WTC11 (cell line): ENCODE data around the gene PPP1R26.

Experiments
- ELF4 ChIP-seq: sonication (generic); formaldehyde crosslinking; IDR thresholded peaks from 2 replicates; pipeline ENCODE4 v1.8.1; 2022; ENCODE audit warnings: low read depth, mild to moderate bottlenecking, moderate library complexity, missing genetic modification reagents
- IRF1 ChIP-seq: sonication (generic); formaldehyde crosslinking; IDR thresholded peaks from 2 replicates; pipeline ENCODE4 v1.8.0; 2023; ENCODE audit warnings: missing genetic modification reagents
- SOX15 ChIP-seq: fragments of 250-450 bp; sonication (Bioruptor Pico); IDR thresholded peaks from 2 replicates; pipeline ENCODE4 v1.9.0; 2021; ENCODE audit warnings: mild to moderate bottlenecking
- SP1 ChIP-seq: sonication (generic); formaldehyde crosslinking; conservative IDR thresholded peaks from 2 replicates; pipeline ENCODE4 v1.8.1; 2022; ENCODE audit warnings: missing genetic modification reagents
- TP53 ChIP-seq: sonication (generic); formaldehyde crosslinking; IDR thresholded peaks from 2 replicates; pipeline ENCODE4 v1.8.1; 2023; ENCODE audit warnings: mild to moderate bottlenecking, missing genetic modification reagents
- ZBTB43 ChIP-seq: sonication (generic); formaldehyde crosslinking; IDR thresholded peaks from 2 replicates; pipeline ENCODE4 v1.8.1; 2023; ENCODE audit warnings: mild to moderate bottlenecking, missing genetic modification reagents
- ZNF232 ChIP-seq: sonication (generic); formaldehyde crosslinking; IDR thresholded peaks from 2 replicates; pipeline ENCODE4 v1.8.0; 2022; ENCODE audit warnings: mild to moderate bottlenecking, missing genetic modification reagents
- TF ChIP-seq, protein P1 (sequence below): fragments of 200-600 bp; IDR thresholded peaks from 2 replicates; pipeline ENCODE4 v1.8.0; 2022; ENCODE audit warnings: antibody characterized with exemption
- TF ChIP-seq, protein P2 (sequence below): sonication (generic); formaldehyde crosslinking; IDR thresholded peaks from 2 replicates; pipeline ENCODE4 v1.8.1; 2022; ENCODE audit warnings: low read depth, missing genetic modification reagents, borderline replicate concordance
- TF ChIP-seq, protein P3 (sequence below): sonication (generic); formaldehyde crosslinking; IDR thresholded peaks from 2 replicates; pipeline ENCODE4 v1.8.0; 2022; ENCODE audit warnings: mild to moderate bottlenecking, missing genetic modification reagents

DNA sequence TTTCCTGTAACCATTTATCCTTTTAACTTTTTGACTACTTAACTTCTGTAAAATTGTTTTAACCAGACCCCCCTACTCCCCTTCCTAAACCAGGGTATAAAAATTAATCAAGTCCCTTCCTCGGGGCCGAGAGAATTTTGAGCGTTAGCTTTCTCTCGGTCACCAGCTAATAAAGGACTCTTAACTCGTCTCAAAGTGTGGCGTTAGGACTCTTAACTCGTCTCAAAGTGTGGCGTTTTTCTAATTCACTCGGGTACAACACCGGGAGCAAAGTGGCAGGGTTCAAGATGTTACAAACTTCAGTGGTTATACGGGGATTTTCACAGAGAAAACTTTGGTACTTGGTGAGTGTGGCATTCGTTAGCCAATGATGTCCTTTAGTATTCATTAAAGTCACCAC, 39.7 kb upstream of the PPP1R26 start:
- TF ChIP-seq, protein P1, sequence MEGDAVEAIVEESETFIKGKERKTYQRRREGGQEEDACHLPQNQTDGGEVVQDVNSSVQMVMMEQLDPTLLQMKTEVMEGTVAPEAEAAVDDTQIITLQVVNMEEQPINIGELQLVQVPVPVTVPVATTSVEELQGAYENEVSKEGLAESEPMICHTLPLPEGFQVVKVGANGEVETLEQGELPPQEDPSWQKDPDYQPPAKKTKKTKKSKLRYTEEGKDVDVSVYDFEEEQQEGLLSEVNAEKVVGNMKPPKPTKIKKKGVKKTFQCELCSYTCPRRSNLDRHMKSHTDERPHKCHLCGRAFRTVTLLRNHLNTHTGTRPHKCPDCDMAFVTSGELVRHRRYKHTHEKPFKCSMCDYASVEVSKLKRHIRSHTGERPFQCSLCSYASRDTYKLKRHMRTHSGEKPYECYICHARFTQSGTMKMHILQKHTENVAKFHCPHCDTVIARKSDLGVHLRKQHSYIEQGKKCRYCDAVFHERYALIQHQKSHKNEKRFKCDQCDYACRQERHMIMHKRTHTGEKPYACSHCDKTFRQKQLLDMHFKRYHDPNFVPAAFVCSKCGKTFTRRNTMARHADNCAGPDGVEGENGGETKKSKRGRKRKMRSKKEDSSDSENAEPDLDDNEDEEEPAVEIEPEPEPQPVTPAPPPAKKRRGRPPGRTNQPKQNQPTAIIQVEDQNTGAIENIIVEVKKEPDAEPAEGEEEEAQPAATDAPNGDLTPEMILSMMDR, result no peak
- TF ChIP-seq ELF4 (CRISPR knock-in tag) (no peak), SP1 (CRISPR knock-in tag) (no peak), TP53 (no peak), ZNF232 (CRISPR knock-in tag) (no peak), SOX15 (CRISPR knock-in tag) (no peak), ZBTB43 (CRISPR knock-in tag) (no peak), IRF1 (no peak)
- TF ChIP-seq, protein P2, sequence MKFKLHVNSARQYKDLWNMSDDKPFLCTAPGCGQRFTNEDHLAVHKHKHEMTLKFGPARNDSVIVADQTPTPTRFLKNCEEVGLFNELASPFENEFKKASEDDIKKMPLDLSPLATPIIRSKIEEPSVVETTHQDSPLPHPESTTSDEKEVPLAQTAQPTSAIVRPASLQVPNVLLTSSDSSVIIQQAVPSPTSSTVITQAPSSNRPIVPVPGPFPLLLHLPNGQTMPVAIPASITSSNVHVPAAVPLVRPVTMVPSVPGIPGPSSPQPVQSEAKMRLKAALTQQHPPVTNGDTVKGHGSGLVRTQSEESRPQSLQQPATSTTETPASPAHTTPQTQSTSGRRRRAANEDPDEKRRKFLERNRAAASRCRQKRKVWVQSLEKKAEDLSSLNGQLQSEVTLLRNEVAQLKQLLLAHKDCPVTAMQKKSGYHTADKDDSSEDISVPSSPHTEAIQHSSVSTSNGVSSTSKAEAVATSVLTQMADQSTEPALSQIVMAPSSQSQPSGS, result no peak
- TF ChIP-seq, protein P3, sequence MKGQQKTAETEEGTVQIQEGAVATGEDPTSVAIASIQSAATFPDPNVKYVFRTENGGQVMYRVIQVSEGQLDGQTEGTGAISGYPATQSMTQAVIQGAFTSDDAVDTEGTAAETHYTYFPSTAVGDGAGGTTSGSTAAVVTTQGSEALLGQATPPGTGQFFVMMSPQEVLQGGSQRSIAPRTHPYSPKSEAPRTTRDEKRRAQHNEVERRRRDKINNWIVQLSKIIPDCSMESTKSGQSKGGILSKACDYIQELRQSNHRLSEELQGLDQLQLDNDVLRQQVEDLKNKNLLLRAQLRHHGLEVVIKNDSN (CRISPR knock-in tag), result no peak
